D721Med (cell line): Measurements from ENCODE around the gene USP3.
A peak's percentile ranks its signal among the peaks of the same experiment; 100 is the strongest.
"Not testable (repeated sequence)": the region's sequence is repeated elsewhere in the genome, so short reads cannot be mapped to it uniquely, and the experiment has no call there.

Source experiments
- DNase-seq: peaks from one replicate; pipeline ENCODE4 v3.0.0; 2011; ENCODE audit warnings: low spot score; ENCODE audit not compliant: insufficient read length
- FAIRE-seq: peaks from 2 replicates; lab custom pipeline; 2011; peaks lifted over from hg19 to GRCh38; lab: Jason Lieb, UNC
- TF ChIP-seq, protein P1 (sequence below): IDR thresholded peaks from 2 replicates; pipeline ENCODE4 v1.5.1; 2012; ENCODE audit warnings: mild to moderate bottlenecking, control low read depth; ENCODE audit not compliant: insufficient read depth; ENCODE audit errors: missing control alignments

USP3 gene

DNA sequence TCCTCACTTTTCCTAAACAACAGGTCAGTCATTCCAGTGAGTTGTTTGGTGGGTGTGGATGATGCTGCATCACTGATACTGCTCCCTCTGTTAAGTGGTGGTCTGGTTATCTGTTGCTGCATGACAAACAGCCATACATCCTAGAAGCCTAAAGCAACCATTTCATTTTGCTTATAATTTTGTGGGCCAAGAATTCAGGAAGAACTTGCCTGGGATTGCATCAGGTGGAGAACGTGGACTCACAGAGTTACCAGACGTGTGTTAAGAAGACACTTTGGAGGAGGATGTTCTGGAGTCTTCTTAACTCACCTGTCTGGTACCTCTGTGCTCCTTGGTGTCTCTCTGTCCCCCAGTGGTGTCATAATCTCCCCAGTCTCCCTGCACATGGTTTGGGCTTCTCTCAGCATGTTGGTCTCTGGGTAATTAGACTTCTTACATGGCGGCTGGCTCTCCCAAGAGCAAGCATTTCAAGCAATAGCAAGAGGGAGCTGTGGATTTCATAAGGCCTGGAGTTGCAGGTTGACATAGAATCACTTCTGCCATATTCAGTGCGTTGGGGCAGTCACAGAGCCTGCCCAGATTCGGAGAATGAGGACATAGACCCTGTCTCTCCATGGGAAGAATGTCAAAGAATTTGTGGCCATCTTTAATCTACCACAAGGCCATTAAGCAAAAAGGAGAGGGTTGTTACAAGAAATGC, 20.1 kb downstream of the USP3 start:
- TF ChIP-seq, protein P1, sequence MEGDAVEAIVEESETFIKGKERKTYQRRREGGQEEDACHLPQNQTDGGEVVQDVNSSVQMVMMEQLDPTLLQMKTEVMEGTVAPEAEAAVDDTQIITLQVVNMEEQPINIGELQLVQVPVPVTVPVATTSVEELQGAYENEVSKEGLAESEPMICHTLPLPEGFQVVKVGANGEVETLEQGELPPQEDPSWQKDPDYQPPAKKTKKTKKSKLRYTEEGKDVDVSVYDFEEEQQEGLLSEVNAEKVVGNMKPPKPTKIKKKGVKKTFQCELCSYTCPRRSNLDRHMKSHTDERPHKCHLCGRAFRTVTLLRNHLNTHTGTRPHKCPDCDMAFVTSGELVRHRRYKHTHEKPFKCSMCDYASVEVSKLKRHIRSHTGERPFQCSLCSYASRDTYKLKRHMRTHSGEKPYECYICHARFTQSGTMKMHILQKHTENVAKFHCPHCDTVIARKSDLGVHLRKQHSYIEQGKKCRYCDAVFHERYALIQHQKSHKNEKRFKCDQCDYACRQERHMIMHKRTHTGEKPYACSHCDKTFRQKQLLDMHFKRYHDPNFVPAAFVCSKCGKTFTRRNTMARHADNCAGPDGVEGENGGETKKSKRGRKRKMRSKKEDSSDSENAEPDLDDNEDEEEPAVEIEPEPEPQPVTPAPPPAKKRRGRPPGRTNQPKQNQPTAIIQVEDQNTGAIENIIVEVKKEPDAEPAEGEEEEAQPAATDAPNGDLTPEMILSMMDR = no peak
- no peak for DNase-seq
- no peak for FAIRE-seq

DNA sequence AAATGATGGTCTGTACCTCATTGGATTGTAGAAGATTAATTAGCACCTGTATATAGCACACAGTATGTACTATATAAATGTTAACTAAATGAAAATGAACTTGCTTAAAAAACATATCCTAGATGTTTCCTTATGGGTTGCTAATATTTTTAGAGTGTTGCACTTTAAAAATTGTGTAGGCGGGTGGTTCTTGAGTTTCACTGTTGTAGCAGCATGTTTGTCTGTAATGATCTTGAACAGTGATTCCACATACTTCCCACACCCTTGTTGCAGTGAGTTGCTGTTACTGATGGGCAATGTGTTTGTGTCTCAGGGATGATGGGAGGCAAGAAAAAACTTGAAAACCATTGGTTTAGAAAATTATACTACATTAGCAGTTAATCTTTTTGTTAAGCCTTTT, 22.0 kb downstream of the USP3 start:
- no peak for DNase-seq
- FAIRE-seq = peak; percentile 51

GRCh38 chr15:63528138-63528659, 23.8 kb downstream of the USP3 start:
- FAIRE-seq = no peak
- TF ChIP-seq, protein P1 = no peak
- no peak for DNase-seq

More for the DNA sequence above, 22.0 kb downstream of the USP3 start:
- TF ChIP-seq, protein P1 = no peak

DNA sequence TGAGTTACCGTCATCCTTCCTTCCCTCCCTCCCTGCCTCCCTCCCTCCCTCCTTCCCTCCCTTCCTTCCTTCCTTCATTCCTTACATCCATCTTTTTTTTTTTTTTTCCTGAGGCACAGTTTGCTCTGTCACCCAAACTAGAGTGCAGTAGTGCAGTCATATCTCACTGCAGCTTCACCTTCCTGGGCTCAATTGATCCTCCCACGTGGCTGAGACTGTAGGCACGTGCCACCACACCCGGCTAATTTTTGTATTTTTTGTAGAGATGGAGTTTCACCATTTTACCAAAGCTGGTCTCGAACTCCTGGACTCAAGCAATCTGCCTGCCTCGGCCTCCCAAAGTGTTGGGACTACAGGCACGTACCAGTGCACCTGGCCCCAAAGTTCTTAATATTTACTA, 25.8 kb downstream of the USP3 start:
- TF ChIP-seq, protein P1 = no peak
- DNase-seq = no peak
- FAIRE-seq = no peak

- FAIRE-seq (no peak), DNase-seq (no peak)
- TF ChIP-seq, protein P1 = no peak
Measured at GRCh38 chr15:63530752-63531299, 26.4 kb downstream of the USP3 start.

DNA sequence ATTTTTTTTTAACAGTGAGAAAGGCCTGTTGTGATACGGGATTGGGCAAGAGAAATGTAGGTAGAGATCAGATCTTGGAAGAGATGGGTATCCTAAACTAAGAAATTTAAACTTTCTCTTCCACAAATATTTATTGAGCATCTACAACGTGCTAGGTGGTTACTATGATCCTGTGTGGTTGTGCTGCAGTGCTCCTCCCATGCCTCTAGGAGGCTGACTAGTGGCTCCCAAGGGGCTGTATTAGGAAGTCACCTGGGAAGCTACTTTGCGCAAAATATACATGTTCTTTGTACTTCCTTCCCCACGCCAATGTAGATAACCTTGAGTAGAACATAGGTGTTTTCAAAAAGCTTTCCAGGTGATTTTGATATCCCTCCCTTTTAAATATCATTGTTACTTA, 27.2 kb downstream of the USP3 start:
- DNase-seq (no peak), FAIRE-seq (no peak)
- TF ChIP-seq, protein P1 = no peak

- TF ChIP-seq, protein P1 = no peak
- DNase-seq (no peak), FAIRE-seq (no peak)
Measured at GRCh38 chr15:63532307-63532744, 27.9 kb downstream of the USP3 start.

DNA sequence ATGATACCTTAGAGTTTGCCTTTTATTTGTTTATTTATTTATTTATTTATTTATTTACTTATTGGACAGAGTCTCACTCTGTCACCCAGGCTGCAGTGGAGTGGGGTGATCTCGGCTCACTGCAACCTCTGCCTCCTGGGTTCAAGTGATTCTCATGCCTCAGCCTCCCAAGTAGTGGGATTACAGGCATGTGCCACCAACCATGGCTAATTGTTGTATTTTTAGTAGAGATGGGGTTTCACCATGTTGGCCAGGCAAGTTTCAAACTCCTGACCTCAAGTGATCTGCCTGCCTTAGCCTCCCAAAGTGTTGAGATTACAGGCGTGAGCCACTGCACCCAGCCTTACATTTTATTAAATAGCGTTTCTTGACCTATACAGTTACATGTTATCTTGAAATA, 30.5 kb downstream of the USP3 start:
- not testable (repeated sequence) for DNase-seq, FAIRE-seq
